Measurements from ENCODE around the gene LINGO4.
"Not testable (repeated sequence)": the region's sequence is repeated elsewhere in the genome, so short reads cannot be mapped to it uniquely, and the experiment has no call there.

Gene LINGO4

DNA sequence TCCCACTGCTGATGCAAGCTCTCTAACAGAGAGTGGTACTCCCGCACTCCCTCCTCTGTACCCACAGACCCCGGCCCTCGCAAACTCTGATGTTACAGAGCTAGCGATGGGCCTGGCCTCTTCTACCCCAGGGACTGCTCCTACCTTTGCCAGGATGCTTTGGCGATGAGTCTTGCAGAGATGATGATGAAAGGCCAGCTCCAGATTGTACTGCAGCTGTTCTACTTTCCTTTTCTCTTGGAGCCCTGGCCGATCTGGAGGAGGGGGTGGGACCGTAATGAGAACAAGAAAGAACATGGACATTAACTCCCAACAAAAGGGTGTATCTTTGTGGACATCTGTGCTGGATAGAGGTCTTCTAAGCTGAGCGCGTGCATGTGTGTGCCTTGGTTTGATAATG is 6.0 kb upstream of the LINGO4 start:
- DNase-seq, result no peak

DNA sequence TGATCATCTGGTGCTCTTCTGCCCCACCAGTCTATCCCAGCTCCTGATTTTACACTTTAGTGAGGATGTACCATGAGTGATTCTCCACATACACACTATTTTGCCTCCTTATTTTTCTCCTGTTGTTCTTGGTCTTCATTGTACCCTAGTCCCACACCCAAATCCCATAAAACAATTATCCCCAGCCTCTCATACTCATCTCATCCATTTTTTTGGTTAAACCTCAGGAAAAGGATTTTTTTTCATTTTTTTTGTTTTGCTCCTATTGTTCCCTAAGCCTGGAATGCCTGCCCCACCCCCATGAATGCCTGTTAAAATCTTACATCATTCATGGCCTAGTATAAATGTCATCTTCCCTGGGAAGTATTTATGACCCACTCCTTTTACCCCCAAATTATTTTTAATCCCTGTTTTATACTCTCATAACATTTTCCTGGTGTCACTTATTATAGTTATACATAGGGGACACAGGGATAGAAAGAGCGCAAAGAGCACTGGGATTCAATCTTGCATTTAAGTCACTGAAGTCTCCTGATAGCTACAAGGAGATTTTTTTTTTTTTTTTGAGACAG is 4.9 kb upstream of the LINGO4 start:
- no peak for DNase-seq

DNA sequence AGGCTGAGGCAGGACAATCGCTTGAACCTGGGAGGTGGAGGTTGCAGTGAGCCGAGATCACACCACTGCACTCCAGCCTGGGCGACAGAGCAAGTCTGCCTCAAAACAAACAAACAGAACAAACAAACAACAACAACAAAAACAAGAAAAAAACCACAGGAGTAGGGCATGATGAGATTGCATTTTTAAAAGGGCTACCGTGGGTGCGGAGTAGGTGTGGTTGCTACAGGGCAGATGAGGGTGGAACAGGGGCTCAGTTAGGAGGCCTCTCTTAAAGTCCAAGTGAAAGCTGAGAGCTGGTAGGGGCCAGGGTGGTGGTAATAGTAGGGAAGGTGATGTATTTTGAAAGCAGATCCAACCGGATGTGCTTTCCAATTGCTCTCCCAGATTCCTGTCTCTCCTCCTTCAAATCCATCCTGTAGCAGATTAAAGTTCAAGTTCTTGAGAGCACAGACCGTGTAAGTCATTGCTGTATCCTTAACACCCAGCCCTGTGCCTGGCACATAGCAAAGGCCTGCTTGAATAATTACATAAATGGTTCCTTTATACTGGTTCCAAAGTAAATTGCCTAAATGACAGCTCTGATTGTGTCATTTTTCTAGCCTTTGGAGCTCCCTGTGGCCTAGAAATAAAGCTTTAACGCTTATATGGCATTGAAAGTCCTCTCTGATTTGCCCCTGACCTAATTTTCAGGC is 4.2 kb upstream of the LINGO4 start:
- DNase-seq, result no peak

DNA sequence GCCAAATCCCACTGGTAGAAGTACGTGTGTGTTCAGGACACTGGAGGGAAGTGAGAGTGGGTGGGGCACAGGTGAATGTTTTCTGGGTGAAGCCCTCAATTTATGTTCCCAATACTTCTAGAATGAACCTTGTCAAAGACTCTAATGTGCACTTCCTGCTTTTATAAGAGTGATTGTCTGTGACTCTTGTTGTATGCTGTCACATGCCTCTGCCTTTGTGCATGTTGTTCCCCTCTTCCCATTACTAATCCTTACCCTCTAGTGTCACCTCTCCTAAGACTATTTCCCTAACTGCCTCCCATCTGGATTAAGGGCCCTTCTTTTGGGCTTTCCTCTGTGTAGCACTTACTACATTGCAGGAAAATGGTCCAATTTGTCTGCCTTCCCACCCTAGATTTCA is 2.5 kb upstream of the LINGO4 start:
- DNase-seq, result no peak

DNA sequence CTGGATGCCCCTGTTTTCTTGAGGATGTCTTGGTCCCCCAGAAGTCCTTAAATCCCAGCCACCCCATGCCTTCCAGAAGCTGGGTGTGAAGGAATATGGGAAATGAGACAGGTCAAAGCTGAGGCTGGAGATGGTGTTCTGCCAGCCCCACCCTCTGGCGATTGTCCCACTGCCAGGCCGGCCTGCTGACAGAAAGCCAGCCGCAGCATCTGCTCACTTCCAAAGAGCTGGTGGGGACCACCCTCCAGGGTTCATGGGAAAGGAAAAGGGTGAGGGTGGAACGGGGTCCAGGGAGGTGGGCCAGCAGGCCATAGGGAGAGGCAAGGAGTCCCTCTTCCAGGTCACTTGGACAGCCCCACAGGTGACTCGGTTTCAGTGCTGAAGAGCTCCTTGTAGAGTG is 1.9 kb upstream of the LINGO4 start:
- no peak for DNase-seq

DNA sequence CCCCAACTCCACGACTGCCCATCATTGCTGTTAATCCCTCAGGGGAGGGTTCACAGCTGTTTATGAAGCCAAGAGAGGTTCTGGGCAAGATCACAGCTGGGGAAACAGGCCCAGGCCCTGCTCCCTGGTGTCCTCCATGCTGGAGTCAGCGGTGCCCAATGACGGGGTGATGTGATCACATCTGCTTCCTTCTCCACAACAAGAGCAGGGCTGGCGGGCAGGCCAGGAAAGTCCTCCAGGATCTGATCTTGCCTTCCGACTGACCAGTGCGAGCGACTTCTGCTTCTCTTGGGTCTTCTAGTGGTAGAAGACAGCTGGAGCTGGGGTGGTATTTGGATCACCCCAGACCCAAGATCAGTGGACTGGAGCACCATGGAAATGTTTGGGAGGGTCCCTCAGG is 951 bp upstream of the LINGO4 start:
- DNase-seq, result no peak

DNA sequence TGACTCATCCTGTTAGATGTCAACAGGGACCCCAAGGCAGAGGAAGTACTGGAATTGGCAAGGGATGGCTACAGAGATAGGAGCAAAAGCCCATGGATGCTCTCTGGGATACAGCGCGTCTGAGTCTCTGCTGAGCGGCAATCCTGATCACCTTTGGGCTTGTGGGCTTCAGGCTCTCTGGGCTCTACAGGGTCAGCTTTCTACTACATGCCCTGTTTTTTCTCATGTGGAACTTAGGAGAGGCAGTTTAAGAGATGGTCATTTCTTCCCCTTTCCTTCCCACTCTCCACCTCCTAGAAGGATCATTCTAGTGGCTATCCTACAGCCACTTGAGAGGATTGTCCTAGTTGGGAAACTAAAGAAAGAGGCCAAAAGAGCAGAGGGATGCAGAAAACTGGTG is 1.3 kb downstream of the LINGO4 start:
- no peak for DNase-seq

DNA sequence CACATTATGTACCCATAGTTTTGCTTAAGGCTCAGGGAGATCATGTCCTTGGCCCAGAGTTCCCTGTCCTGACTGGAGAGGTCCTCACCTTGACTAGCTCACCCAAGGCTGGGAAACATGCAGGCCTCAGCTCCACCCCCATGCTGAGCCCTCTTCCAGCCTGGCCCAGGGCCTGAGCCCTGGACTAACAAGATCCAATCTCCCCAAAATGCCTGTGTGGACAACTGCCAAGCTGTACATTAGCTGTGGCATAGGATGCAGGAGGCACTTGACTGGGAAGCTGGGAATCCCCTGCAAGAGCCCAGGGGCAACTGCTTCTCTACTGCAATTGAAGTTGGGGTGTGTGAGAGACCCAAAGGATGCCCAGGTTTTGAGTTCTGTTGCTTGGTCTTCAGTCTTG is 2.1 kb downstream of the LINGO4 start:
- DNase-seq, result no peak

DNA sequence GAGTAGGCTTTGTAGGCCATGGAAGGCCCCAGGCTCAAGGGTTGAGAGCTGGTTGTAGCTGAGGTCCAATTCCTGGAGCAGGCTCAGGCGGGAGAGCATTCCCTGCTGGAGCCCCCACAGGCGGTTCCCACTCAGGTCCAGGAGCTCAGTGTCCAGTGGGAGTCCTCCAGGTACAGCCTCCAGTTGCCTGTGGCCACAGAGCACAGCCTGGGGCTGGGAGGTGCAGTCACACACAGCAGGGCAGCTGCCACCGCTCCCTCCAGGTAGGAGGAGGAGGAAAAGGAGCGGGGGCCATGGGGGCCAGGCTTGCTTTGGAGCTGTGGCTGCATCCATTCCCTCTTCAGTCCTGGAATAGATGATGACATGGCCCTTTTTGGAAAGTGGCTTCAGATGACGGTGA is 2.8 kb downstream of the LINGO4 start:
- no peak for DNase-seq

DNA sequence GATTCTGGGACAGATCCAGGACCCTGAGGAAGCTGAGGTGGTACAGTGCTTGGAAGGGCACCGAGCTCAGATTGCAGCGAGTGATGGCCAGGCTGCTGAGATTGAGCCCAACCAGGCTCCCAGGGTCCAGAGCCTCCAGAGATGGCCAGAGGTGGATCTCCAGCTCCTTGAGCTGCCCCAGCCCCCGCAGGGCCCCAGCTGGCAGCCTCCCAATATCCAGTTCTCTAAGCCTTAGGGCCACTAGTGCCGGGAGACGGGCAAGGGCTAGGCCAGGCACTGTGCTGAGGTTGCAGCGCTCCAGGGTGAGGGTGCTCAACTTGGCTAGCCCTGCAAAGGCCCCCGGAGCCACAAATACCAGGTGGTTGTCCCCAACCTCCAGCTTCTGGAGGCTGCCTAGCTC is 3.4 kb downstream of the LINGO4 start:
- DNase-seq, result no peak

DNA sequence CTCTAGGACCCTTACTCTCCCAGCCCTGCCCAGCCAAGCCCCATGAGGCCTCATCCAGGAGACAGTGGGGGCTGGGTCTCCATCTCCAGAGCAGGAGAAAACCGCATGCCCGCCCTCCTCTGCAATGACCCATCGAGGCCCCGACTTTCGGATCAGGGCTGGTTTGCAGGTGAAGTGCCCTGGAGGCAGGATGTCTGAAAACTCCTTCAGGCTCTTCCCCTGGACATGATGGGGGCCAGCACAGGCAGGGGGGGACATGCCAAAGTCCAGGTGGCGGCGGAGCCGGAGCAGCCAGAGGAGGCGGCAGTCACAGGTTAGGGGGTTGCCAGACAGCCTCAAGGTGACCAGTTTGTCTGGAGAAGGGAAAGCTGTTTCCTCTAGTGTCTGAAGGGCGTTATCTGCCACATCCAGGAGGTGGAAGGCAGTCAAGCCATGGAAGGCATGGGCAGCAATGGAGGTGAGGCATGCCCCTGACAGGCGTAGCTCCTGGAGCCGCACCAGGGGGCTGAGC is 3.9 kb downstream of the LINGO4 start:
- no peak for DNase-seq

DNA sequence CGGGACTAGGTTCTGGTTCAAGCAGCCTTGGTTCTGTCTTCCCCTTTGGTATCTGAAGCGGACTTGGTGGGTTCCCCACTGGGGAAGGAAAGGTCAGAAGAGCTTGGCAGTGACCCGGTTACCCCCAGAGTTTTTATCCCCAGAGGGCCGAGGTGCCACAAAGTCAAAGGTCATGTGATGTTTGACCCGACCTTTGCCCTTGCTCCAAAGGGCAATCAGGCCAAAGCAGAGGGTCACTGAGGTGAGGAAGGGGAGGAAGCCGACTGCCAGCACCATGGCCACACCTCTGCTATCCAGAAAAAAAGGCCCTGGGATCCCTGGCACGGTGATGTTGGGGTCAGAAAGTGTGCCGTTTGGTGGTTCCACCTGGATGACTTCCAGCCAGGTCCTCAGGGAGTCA is 4.4 kb downstream of the LINGO4 start:
- DNase-seq, result no peak

DNA sequence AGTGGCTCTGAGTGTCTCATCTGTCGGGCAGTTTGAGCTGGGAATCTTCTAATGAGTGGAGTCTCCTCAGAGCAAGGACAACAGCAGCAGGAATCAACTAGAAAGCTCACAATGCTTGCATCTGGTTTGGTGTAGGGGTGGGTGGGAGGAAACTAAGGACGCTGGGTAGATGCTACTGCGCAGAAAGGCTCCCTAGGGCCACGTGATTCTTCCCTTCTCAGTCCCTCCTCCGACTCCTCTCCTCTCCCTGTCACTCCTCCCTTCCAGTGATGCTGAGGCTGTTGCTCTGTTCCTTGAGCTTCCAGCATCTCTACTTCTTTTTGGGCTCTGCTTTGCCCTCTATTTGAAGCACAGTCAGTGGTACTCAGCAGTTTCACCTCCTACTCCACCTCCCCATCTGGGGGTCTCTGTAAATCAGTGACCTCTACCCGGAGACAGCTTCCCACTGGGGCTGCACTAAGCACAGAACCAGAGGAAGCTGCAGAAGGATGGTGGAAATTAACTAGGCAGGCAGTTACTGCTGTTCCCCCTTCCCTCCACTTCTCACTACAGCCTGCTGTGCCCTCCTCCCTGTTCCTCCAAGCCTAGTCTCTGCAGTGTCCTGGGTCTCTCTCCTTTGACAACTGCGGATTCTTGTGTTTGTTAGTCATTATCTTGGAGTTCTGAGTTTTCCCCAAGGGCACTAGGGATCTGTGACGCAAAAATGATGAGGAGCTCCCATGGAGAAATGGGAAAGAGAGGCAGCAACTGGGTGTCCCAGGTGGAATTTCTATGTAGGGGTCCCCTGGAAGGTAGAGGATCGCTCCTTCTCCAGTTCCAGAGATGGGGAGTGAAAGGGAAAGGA is 5.8 kb downstream of the LINGO4 start:
- DNase-seq, result no peak

DNA sequence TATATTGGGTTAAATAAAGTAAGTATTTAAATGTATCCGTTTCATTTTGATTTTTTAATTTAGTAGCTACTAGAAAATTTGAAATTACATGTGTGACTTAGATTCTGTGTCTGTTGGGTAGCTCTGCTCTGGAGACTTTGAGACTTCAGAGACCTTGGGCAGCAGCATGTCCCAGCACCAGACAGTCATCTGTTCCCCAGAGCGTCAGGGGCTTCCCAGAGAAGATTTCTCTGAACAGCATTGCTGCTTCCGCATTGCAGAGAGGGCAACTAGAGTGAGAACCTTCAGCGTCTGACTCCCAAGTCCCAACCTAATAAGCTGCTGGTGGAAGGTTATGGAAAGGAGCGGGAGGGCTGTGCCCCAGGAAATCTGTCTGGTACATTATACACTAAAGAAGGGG is 6.6 kb downstream of the LINGO4 start:
- no peak for DNase-seq

DNA sequence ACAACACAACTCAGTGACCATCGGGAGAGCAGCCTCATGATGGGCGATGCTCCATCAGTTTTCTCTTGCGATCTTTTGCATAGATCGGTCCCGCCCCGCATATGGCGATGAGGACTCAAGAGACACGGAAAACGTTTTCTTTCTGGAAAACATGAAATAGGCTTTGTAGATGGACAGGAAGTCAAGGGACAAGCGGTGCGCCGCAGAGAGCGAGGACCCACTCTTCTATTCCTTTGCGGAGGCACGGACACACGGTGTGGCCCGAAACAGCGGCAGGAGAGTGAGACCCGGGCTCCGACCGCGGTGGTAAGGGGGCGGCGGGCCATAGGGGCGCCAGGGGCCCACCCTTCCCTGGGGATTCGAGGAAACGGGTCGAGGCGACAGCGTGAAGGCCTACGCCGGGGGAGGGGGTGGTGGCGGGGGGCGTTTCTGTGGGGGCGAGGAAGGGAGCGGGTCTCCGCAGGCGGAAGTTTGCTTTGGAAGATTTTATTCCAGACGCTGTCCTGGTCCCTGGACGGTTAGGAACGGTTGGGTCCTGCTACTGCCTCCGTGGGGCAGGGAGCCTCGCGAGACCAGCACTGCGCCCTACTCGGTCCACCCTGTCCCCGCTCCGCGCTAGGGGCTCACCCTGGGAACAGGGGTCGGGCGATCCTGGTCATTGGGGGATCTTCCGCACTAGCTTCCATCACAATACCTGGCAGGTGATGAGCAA is 14.1 kb downstream of the LINGO4 start:
- peak; percentile 37 for DNase-seq

DNA sequence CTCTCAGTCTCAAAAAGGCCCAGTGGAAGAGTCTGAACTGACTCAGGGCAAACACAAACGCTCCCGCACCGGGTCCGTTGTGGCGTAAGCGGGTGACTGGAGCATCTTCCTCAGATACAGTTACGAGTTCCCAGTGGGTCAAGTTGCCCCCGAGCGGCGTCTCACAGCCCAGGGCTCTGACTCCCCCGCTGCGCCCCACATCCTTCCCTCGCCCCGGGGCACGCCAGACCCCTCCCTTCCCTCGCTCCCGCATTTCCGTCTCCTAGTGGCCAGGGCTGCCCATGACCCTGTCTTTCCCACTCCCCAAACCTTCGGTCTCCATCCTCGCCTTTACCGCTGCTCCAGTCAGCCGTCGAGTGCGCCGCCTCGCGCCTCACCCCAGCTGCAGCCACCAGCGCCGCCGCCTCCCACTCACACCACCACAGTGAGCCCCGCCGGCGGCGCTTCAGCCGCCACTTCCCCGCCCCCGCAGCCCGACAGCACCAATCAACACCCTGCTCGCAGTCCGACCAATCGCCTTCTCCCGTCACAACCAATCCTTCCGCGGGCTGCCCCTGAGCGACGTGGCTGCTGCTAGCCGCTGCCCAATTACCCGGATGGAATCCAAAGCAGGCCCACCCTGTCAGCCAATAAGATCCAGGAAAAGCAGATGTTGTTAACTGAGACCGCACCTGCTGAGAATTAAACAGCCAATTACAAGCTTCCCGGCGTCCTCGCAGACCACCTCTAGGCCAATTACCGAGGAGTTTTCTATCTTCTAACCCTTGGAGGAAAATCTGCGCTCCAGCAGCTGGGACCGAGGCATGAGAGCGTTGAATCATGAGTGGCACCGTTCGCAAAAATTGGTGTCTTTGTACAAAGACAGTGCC is 14.9 kb downstream of the LINGO4 start, which contains the start of gene TDRKH:
Gene TDRKH (minus strand): TSS at position 430 of the 869 bp plus-strand sequence. CDS start 7,478 bp downstream, outside the sequence.
- peak; percentile 99 for DNase-seq

DNA sequence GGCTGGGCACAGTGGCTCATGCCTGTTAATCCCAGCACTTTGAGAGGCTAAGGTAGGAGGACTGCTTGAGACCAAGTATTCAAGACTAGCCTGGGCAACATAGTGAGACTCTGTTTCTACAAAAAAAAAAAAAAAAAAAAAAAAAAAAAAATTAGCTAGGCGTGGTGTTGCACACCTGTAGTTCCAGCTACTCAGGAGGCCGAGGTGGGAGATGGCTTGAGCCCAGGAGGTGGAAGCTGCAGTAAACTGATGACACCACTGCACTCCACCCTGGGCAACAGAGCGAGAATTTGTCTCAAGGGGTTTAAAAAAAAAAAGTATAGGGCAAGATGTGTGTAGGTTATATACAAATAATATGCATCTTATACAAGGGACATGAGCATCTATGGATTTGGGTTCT is 17.5 kb downstream of the LINGO4 start:
- no peak for DNase-seq

DNA sequence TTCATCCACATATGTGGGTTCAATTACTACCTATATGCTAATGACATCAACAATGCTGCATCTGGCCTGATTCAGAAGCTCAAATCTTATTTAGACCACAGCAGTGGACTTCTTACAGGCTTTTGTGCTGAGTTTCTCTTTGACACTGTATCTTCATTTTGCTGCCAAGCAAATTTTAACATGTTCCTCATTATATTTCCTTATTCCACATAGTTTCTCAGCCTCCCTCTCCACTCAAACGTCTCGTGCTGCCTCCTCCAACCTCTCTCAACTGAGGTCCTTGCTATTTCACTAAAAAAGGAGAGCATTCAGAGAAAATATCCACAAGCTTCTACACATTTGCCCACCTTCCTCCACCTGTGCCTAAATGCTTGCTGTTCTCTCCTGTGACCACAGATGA is 21.4 kb downstream of the LINGO4 start:
- DNase-seq, result no peak

DNA sequence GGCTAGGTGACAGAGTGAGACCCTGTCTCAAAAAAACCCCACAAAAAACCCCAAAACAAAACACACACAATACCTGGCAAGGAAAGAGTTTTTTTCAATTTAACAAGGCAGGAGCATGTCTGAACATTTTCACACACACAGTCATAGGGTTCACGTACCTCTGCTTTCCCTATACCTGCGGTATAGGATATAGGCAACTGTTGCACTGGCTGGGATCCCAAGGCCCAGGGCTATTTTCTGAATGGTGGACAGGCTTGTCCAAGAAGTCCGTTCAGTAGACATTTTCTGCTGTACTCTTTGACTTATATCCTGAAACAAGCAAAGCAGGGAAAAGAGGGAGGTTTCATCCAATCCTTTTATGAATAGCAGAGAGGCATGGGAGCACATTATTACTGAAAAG is 22.5 kb downstream of the LINGO4 start:
- no peak for DNase-seq

DNA sequence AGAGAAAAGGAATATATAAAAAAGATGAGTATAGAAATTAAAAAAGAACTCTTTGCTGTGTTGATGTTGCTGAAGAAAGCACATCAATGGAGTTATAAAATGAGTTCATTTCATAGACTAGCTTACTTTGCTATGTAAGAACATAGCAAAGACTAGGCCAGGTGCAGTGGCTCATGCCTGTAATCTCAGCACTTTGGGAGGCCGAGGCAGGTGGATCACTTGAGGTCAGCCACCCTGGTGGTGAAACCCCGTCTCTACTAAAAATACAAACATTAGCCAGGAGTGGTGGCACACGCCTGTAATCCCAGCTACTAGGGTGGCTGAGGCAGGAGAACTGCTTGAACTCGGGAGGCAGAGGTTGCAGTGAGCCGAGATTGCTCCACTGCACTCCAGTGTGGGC is 23.2 kb downstream of the LINGO4 start:
- DNase-seq, result not testable (repeated sequence)

DNA sequence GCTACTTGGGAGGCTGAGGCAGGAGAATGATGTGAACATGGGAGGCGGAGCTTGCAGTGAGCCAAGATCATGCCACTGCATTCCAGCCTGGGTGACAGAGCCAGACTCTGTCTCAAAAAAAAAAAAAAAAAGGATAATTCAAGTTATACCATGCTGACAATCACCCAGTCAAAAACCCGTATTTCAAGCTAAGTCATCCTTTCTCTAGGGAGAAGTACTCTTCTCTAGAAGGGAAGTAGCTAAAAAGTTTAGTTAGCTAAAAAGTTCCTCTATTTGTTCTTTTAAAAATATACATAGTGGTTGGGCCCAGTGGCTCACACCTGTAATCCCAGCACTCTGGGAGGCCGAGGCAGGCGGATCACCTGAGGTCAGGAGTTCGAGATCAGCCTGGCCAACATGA is 24.5 kb downstream of the LINGO4 start:
- not testable (repeated sequence) for DNase-seq

DNA sequence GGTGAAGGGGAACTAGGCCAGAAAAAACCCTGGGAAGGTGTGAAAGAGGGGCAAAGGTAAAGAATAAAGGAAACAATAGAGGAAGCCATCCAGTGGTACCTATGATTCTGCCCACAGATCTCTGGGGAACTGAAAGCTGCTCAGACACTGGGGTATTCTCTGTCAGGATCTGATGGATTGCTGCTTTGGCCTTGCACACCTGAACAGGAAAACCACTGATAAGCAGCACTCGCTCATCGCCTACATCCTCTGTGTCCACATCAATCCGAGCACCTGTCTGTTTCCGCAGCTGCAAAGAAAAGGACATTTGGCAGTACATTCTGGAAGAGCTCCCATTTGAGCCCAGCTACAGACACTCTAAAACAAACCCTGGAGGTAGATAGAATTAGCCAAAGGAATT is 25.4 kb downstream of the LINGO4 start:
- DNase-seq, result no peak
